Fibroblast of lung (primary cell): ENCODE results near the gene RO60.
"Not testable (repeated sequence)": the region's sequence is repeated elsewhere in the genome, so short reads cannot be mapped to it uniquely, and the experiment has no call there.

ENCODE experiments used
- CTCF ChIP-seq, 2 donors: IDR thresholded peaks in 1 of 2; conservative IDR thresholded peaks in 1 of 2; 1 replicate in 1 of 2; 2 replicates in 1 of 2; pipeline ENCODE4 v1.5.1; 2011 to 2012; ENCODE audit warnings: low read length in 2 of 2, control low read depth in 1 of 2, inconsistent platforms in 1 of 2, low read depth in 1 of 2, mild to moderate bottlenecking in 1 of 2
- EZH2 ChIP-seq: IDR thresholded peaks from 2 replicates; pipeline ENCODE4 v1.5.1; 2012; ENCODE audit warnings: low read length, control low read depth, mild to moderate bottlenecking; ENCODE audit errors: missing control alignments

GRCh38 chr1:193048913-193049312 lies 10.5 kb upstream of the RO60 start:
- TF ChIP-seq CTCF (conservative IDR thresholded peaks at IDR 0.05 in 1 of 2, IDR thresholded peaks at IDR 0.05 in 1 of 2; ENCODE audit: low read depth in 1 of 2, low read length in 2 of 2); EZH2: not testable (repeated sequence)
